ENCODE data around the gene ITGAL.
"Not testable (repeated sequence)": the region's sequence is repeated elsewhere in the genome, so short reads cannot be mapped to it uniquely, and the experiment has no call there.

Gene ITGAL

DNA sequence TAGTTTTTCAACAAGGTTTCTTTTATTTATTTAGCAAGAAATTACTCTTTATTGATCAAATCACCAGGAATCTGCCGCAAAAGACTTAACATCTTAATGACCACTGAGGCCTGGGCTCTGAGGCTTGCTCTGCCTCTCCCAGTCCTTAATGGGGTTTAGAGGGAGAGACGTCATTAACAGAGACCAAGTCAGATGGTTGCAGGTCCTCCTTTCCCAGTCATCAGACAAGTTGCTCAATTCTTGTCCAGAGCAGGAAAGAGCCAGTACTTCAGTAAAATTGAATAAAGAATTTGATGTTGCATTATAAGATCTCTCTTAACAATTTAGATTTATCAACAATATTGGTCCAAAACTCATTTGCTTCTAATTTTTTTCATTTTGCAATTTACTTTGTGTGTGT, 28.9 kb upstream of the ITGAL start:
- no peak overlapping the region for H3K9ac ChIP-seq
- no peaks in the 10 kb centered on the region for H3K9me3 ChIP-seq
- H3K4me3 ChIP-seq = peak overlapping the region; percentile 91; the same call in 1 of the 2 replicates
- peak overlapping the region; percentile 96 for H3K4me2 ChIP-seq
- H3K27me3 ChIP-seq = no peaks in the 10 kb centered on the region
- H3K36me3 ChIP-seq = peaks cover 21% of the 10 kb centered on the region
- peaks cover 28% of the 10 kb centered on the region; the same call in 1 of the 2 replicates for H4K20me1 ChIP-seq
- no peak for TF ChIP-seq Cebpa-rat (IDR thresholded peaks at IDR 0.05)
- H3K4me1 ChIP-seq = peaks cover 30% of the 10 kb centered on the region
- no peak overlapping the region for H3K27ac ChIP-seq

GRCh38 chr16:30444231-30445148, 28.1 kb upstream of the ITGAL start:
- peak overlapping the region; percentile 96 for H3K4me2 ChIP-seq
- no peak for TF ChIP-seq Cebpa-rat (IDR thresholded peaks at IDR 0.05)
- peak overlapping the region; percentile 95 for H3K9ac ChIP-seq
- peaks cover 30% of the 10 kb centered on the region for H3K4me1 ChIP-seq
- H4K20me1 ChIP-seq = peaks cover 28% of the 10 kb centered on the region; the same call in 1 of the 2 replicates
- peak overlapping the region; percentile 91 for H3K4me3 ChIP-seq
- peak overlapping the region; percentile 97 for H3K27ac ChIP-seq
- H3K36me3 ChIP-seq = peaks cover 21% of the 10 kb centered on the region
- no peaks in the 10 kb centered on the region for H3K27me3 ChIP-seq
- no peaks in the 10 kb centered on the region for H3K9me3 ChIP-seq

DNA sequence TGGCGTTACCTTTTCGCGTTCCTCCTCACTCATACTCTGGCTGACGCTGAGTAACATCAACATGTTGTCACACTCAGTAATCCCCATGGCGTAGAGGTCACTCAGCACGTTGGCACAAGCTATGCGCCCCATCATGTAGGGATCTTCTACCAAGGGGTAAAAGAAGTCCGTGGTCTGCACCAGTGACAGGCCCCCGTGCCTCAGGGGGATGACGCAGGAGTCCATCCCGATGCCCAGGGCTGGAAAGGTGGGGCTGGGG, 27.5 kb upstream of the ITGAL start:
- peak overlapping the region; percentile 96 for H3K4me2 ChIP-seq
- TF ChIP-seq Cebpa-rat (IDR thresholded peaks at IDR 0.05) = no peak
- H3K4me3 ChIP-seq = peak overlapping the region; percentile 91
- no peaks in the 10 kb centered on the region for H3K27me3 ChIP-seq
- H3K9ac ChIP-seq = peak overlapping the region; percentile 95
- H3K9me3 ChIP-seq = no peaks in the 10 kb centered on the region
- H3K36me3 ChIP-seq = peaks cover 21% of the 10 kb centered on the region
- H3K27ac ChIP-seq = peak overlapping the region; percentile 97
- peaks cover 30% of the 10 kb centered on the region for H3K4me1 ChIP-seq
- H4K20me1 ChIP-seq = peaks cover 28% of the 10 kb centered on the region; the same call in 1 of the 2 replicates

DNA sequence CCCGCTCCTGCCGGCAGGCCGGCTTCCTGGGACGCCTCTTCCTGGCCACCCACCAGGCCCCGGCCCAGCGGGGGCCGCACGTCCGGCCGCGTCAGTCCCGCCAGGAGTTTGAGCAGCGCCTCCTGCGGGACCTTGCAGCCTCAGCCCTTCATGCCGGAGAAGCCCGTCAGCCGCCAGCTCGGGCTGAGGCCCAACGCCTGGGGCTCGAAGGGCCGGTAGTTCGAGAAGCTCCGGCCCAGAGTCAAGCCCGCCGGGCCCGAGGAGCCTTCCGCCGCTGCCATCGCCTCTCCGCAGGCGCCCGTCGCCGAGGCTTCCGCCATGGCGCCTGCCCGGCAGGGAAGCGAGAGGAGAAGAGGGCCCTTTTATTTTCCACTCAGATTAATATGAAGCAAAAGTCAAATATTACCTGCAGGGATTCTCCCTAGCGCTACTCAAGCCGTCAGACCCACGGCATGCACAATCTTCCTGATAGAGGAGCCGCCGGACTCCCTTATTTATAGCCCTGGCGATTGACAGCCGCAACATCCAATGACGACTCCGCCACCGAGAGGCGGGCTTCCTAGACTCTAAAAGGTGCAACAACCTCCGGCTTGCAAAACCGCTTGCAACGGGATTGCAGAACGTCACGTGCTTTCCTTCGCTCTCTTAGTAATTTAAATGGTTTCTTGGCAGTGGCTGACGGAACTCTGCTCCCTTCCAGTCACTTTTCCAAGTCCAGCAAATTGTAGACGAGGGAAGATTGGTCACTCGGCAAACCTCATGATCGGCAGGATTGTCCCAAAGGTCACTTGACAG, 26.9 kb upstream of the ITGAL start, which contains the start of gene SEPHS2:
SEPHS2 (minus strand) TSS at position 467 of the 795 bp plus-strand sequence; CDS start at position 320, 147 bp downstream.
- peak within 1 kb of the TSS; percentile 97 for H3K27ac ChIP-seq

DNA sequence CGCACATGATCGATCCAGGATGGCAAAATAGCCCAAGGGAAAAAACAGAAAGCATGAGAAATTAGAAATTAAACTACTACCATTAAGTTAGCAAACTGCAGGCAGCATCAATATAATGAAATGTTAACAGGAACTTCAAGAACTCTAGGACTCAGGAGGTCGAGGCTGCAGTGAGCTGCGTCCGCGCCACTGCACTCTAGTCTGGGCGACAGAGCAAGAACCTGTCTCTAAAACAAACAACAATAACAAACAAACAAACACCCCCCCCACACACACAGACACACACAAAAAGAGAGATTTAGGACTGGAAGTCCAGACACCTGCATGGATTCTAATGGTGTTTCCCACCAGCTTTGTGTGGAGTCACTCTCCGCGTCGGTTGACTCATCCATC, 26.3 kb upstream of the ITGAL start:
- peak overlapping the region; percentile 95; the same call in 1 of the 2 replicates for H3K9ac ChIP-seq
- peaks cover 21% of the 10 kb centered on the region for H3K36me3 ChIP-seq
- H3K4me1 ChIP-seq = peaks cover 38% of the 10 kb centered on the region
- H3K9me3 ChIP-seq = no peaks in the 10 kb centered on the region
- peak overlapping the region; percentile 97 for H3K27ac ChIP-seq
- no peak for TF ChIP-seq Cebpa-rat (IDR thresholded peaks at IDR 0.05)
- H3K4me2 ChIP-seq = peak overlapping the region; percentile 96
- peak overlapping the region; percentile 91 for H3K4me3 ChIP-seq
- no peaks in the 10 kb centered on the region for H3K27me3 ChIP-seq
- H4K20me1 ChIP-seq = peaks cover 28% of the 10 kb centered on the region; the same call in 1 of the 2 replicates

More for the DNA sequence above, 26.9 kb upstream of the ITGAL start, which contains the start of gene SEPHS2:
- H3K9me3 ChIP-seq = no peaks in the 10 kb centered on the region
- peak within 1 kb of the TSS; percentile 91 for H3K4me3 ChIP-seq
- peaks cover 21% of the 10 kb centered on the region for H3K36me3 ChIP-seq
- peak within 1 kb of the TSS; percentile 95 for H3K9ac ChIP-seq
- peaks cover 33% of the 10 kb centered on the region for H3K4me1 ChIP-seq
- H3K27me3 ChIP-seq = no peaks in the 10 kb centered on the region
- peaks cover 28% of the 10 kb centered on the region; the same call in 1 of the 2 replicates for H4K20me1 ChIP-seq
- TF ChIP-seq Cebpa-rat (IDR thresholded peaks at IDR 0.05) = peak; percentile 86
- peak within 1 kb of the TSS; percentile 96 for H3K4me2 ChIP-seq

GRCh38 chr16:30447512-30448226, 24.9 kb upstream of the ITGAL start:
- Histone ChIP-seq H3K27me3 (no peaks in the 10 kb centered on the region), H3K27ac (no peak overlapping the region), H3K9ac (no peak overlapping the region), H3K4me3 (no peak overlapping the region), H3K4me2 (no peak overlapping the region), H3K9me3 (no peaks in the 10 kb centered on the region), H3K4me1 (peaks cover 38% of the 10 kb centered on the region), H3K36me3 (peaks cover 20% of the 10 kb centered on the region), H4K20me1 (peaks cover 28% of the 10 kb centered on the region; the same call in 1 of the 2 replicates)
- no peak for TF ChIP-seq Cebpa-rat (IDR thresholded peaks at IDR 0.05)

DNA sequence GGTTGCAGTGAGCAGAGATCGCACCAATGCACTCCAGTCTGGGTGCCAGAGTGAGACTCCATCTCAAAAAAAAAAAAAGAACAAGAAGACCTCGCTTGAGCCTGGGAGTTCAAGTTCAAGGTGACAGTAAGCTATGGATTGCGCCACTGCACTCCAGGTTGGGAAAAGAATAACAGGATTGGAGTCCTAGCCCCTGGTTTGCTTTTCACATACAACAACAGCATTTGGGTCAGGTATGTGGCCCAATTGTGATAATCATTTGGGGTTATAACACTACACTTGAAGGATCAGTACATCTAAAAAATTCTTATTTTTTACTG, 23.5 kb upstream of the ITGAL start:
- no peak for TF ChIP-seq Cebpa-rat (IDR thresholded peaks at IDR 0.05)
- H4K20me1 ChIP-seq = peaks cover 14% of the 10 kb centered on the region; the same call in 1 of the 2 replicates
- H3K4me1 ChIP-seq = peaks cover 26% of the 10 kb centered on the region
- H3K4me3 ChIP-seq = no peak overlapping the region
- H3K4me2 ChIP-seq = no peak overlapping the region
- no peaks in the 10 kb centered on the region for H3K9me3 ChIP-seq
- peaks cover 6% of the 10 kb centered on the region for H3K36me3 ChIP-seq
- H3K9ac ChIP-seq = no peak overlapping the region
- H3K27ac ChIP-seq = no peak overlapping the region
- no peaks in the 10 kb centered on the region for H3K27me3 ChIP-seq

DNA sequence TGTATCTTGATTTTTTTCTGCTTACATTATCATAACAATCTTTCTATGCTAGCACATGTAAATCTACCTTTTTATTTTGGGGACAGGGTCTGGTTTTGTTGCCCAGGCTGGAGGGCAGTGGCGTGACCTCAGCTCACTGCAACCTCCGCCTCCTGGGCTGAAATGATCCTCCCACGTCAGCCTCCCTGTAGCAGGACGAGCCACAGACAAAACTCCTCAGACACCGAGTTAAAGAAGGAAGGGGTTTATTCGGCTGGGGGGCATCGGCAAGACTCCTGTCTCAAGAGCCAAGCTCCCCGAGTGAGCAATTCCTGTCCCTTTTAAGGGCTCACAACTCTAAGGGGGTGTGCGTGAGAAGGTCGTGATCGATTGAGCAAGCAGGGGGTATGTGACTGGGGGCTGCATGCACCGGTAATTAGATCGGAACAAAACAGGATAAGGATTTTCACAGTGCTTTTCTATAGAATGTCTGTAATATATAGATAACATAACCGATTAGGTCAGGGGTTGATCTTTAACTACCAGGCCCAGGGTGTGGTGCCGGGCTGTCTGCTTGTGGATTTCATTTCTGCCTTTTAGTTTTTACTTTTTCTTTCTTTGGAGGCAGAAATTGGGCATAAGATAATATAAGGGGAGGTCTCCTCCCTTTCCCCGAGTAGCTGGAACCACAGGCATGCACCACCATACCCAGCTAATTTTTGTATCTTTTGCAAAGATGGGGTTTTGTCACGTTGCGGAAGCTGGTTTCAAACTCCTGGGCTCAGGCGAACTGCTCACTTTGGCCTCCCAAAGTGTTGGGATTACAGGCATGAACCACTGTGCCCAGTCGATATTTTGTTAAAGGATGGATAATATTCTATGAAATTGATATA, 19.6 kb upstream of the ITGAL start:
- not testable (repeated sequence) for H3K36me3 ChIP-seq, H3K4me2 ChIP-seq, H3K9me3 ChIP-seq, H3K27ac ChIP-seq, H4K20me1 ChIP-seq, H3K27me3 ChIP-seq, H3K4me3 ChIP-seq, H3K9ac ChIP-seq
- H3K4me1 ChIP-seq = peaks cover 12% of the 10 kb centered on the region

GRCh38 chr16:30456302-30456701, 16.2 kb upstream of the ITGAL start:
- H3K4me2 ChIP-seq = no peak overlapping the region
- H3K9ac ChIP-seq = no peak overlapping the region
- H3K36me3 ChIP-seq = no peaks in the 10 kb centered on the region
- no peak for TF ChIP-seq Cebpa-rat (IDR thresholded peaks at IDR 0.05)
- no peaks in the 10 kb centered on the region for H3K27me3 ChIP-seq
- no peaks in the 10 kb centered on the region for H3K9me3 ChIP-seq
- H4K20me1 ChIP-seq = no peaks in the 10 kb centered on the region
- no peak overlapping the region for H3K27ac ChIP-seq
- peaks cover 34% of the 10 kb centered on the region for H3K4me1 ChIP-seq
- H3K4me3 ChIP-seq = no peak overlapping the region
